PC-9 (cell line): ENCODE measurements around the gene ADTRP. TPM values are rescaled to one million over a fixed set of nuclear protein-coding genes. Genes with fewer than 3 reads are reported as not detected.
A peak's percentile ranks its signal among the peaks of the same experiment; 100 is the strongest.

Source experiments
- BruUV-seq: library from RNA; stranded (reverse); fragments of 400-500 nt; replicated peaks from 2 replicates; lab custom pipeline; 2021; lab: Mats Ljungman, UMichigan
- CTCF ChIA-PET: fragments of 300-600 bp; sonication (Branson Sonifier 250); formaldehyde crosslinking; loops from one replicate; lab custom pipeline; 2022; ENCODE audit warnings: antibody characterized with exemption; lab: Charles Lee
- POLR2A ChIA-PET: fragments of 300-600 bp; sonication (Branson Sonifier 250); formaldehyde crosslinking; loops from one replicate; lab custom pipeline; 2022; ENCODE audit warnings: antibody characterized with exemption; ENCODE audit not compliant: unreplicated experiment; lab: Charles Lee
- DNase-seq, 2 experiments: peaks; one replicate each; pipeline versions ENCODE4 v3.0.0 to v3.0.0-alpha.2; 2015 to 2022; ENCODE audit warnings: mixed read lengths in 1 of 2
- H2AFZ ChIP-seq: fragments of 200-600 bp; sonication (generic); 2 replicates; pipeline ENCODE4 v1.8.1; 2017; ENCODE audit warnings: antibody characterized with exemption
- H3F3A ChIP-seq: fragments of 200-600 bp; sonication (generic); 2 replicates; pipeline ENCODE4 v1.8.1; 2017; ENCODE audit warnings: antibody characterized with exemption, mild to moderate bottlenecking, low read depth; ENCODE audit not compliant: insufficient read depth
- H3K27ac ChIP-seq: fragments of 200-600 bp; sonication (generic); 2 replicates; pipeline ENCODE4 v1.6.1; 2016; ENCODE audit warnings: mixed run types
- H3K27me3 ChIP-seq: fragments of 200-600 bp; sonication (generic); 2 replicates; pipeline ENCODE4 v1.6.1; 2016; ENCODE audit warnings: low read depth, mixed run types; ENCODE audit not compliant: insufficient read depth
- H3K36me3 ChIP-seq: fragments of 200-600 bp; sonication (generic); 2 replicates; pipeline ENCODE4 v1.6.1; 2016; ENCODE audit warnings: low read depth, mixed run types
- H3K4me1 ChIP-seq: fragments of 200-600 bp; sonication (generic); replicated peaks from 2 replicates; pipeline ENCODE4 v1.6.1; 2016; ENCODE audit warnings: mixed run types; ENCODE audit not compliant: insufficient read depth
- H3K4me2 ChIP-seq: fragments of 200-600 bp; sonication (generic); 2 replicates; pipeline ENCODE4 v1.6.1; 2017; ENCODE audit warnings: mixed run types
- H3K4me3 ChIP-seq: fragments of 200-600 bp; sonication (generic); 2 replicates; pipeline ENCODE4 v1.6.1; 2016; ENCODE audit warnings: mixed run types
- H3K79me2 ChIP-seq: fragments of 200-600 bp; sonication (generic); 2 replicates; pipeline ENCODE4 v1.6.1; 2017; ENCODE audit warnings: low read depth, mixed run types
- H3K9me2 ChIP-seq: fragments of 200-600 bp; sonication (generic); 2 replicates; pipeline ENCODE4 v1.8.1; 2017; ENCODE audit warnings: mild to moderate bottlenecking; ENCODE audit not compliant: insufficient read depth
- H3K9me3 ChIP-seq: fragments of 200-600 bp; sonication (generic); 2 replicates; pipeline ENCODE4 v1.8.1; 2016; ENCODE audit warnings: low read depth; ENCODE audit not compliant: insufficient read depth
- H4K20me1 ChIP-seq: fragments of 200-600 bp; sonication (generic); 2 replicates; pipeline ENCODE4 v1.8.1; 2017; ENCODE audit not compliant: insufficient read depth
- EZH2 ChIP-seq: fragments of 200-600 bp; sonication (generic); IDR thresholded peaks from 2 replicates; pipeline ENCODE4 v1.8.0; 2017; ENCODE audit warnings: antibody characterized with exemption, low read depth
- intact Hi-C: fragments of 100-400 bp; cut with micrococcal nuclease; formaldehyde crosslinking; loops from one replicate; pipeline ENCODE4 v1.10.0; 2022; ENCODE audit not compliant: unreplicated experiment
- total RNA-seq: library from RNA; stranded (reverse); gene quantifications from 2 replicates; pipeline ENCODE4 v1.2.3, GENCODE V29; 2021
- TF ChIP-seq, protein P1 (sequence below): fragments of 200-600 bp; sonication (generic); conservative IDR thresholded peaks from 2 replicates; pipeline ENCODE4 v1.6.1; 2017; ENCODE audit warnings: mixed run types, antibody characterized with exemption, mild to moderate bottlenecking, moderate library complexity

ADTRP gene
- total RNA-seq, 1 experiment from 2014 or later: 4.1 TPM

DNA sequence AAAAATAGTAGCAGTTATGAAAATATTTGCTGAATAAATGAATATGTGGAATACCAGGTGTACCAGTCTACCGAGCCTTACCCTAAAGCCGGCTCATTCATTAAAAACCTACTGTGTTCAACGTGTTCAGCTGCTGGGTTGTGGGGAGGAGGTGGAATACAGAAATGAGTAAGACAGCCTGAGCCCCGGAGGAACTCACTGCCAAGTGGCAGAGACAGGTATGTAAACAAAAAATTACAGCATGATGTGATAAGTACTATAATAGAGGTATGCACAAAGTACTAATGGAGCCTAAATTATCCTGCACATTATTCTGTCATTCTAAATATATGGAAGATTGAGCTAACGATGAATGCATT is 6.8 kb upstream of the ADTRP start:
- intact Hi-C loops: no loop called here
- no peak for TF ChIP-seq EZH2
- TF ChIP-seq, protein P1, sequence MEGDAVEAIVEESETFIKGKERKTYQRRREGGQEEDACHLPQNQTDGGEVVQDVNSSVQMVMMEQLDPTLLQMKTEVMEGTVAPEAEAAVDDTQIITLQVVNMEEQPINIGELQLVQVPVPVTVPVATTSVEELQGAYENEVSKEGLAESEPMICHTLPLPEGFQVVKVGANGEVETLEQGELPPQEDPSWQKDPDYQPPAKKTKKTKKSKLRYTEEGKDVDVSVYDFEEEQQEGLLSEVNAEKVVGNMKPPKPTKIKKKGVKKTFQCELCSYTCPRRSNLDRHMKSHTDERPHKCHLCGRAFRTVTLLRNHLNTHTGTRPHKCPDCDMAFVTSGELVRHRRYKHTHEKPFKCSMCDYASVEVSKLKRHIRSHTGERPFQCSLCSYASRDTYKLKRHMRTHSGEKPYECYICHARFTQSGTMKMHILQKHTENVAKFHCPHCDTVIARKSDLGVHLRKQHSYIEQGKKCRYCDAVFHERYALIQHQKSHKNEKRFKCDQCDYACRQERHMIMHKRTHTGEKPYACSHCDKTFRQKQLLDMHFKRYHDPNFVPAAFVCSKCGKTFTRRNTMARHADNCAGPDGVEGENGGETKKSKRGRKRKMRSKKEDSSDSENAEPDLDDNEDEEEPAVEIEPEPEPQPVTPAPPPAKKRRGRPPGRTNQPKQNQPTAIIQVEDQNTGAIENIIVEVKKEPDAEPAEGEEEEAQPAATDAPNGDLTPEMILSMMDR: no peak
- Histone ChIP-seq H3K79me2 (no peaks in the 10 kb centered on the region), H2AFZ (no peak overlapping the region), H3K27me3 (no peaks in the 10 kb centered on the region), H3K4me3 (no peak overlapping the region), H3K4me1 (peaks cover 7% of the 10 kb centered on the region), H3K36me3 (no peaks in the 10 kb centered on the region), H4K20me1 (no peaks in the 10 kb centered on the region), H3K9me2 (no peaks in the 10 kb centered on the region), H3F3A (no peaks in the 10 kb centered on the region), H3K4me2 (no peak overlapping the region), H3K27ac (no peak overlapping the region), H3K9me3 (no peaks in the 10 kb centered on the region)
- BruUV-seq: no TSS peak
- POLR2A ChIA-PET: no interaction called here
- peak in 1 of 2 experiments; percentile 49 for DNase-seq
- CTCF ChIA-PET: no interaction called here

- H3K4me3 ChIP-seq: no peak overlapping the region
- H3K79me2 ChIP-seq: no peaks in the 10 kb centered on the region
- no peak for DNase-seq
- no peaks in the 10 kb centered on the region for H4K20me1 ChIP-seq
- H3F3A ChIP-seq: no peaks in the 10 kb centered on the region
- no peaks in the 10 kb centered on the region for H3K9me3 ChIP-seq
- no TSS peak for BruUV-seq
- peaks cover 9% of the 10 kb centered on the region for H3K4me1 ChIP-seq
- no peak overlapping the region for H3K27ac ChIP-seq
- no peaks in the 10 kb centered on the region for H3K36me3 ChIP-seq
- ChIA-PET POLR2A (no interaction called here), CTCF (no interaction called here)
- H3K27me3 ChIP-seq: no peaks in the 10 kb centered on the region
- H3K9me2 ChIP-seq: no peaks in the 10 kb centered on the region
- intact Hi-C loops: no loop called here
- no peak for TF ChIP-seq EZH2
- TF ChIP-seq, protein P1: no peak
- no peak overlapping the region for H2AFZ ChIP-seq
- H3K4me2 ChIP-seq: no peak overlapping the region
These were observed 5.7 kb upstream of the ADTRP start for GRCh38 chr6:11784341-11784740.

GRCh38 chr6:11783524-11784064 is 5.0 kb upstream of the ADTRP start:
- Histone ChIP-seq H3K27ac (no peak overlapping the region), H4K20me1 (no peaks in the 10 kb centered on the region), H3K4me3 (no peak overlapping the region), H3K79me2 (no peaks in the 10 kb centered on the region), H3K9me2 (no peaks in the 10 kb centered on the region), H3F3A (no peaks in the 10 kb centered on the region), H3K9me3 (no peaks in the 10 kb centered on the region), H3K36me3 (no peaks in the 10 kb centered on the region), H3K27me3 (no peaks in the 10 kb centered on the region), H3K4me2 (no peak overlapping the region), H2AFZ (peak overlapping the region; percentile 14; the same call in 1 of the 2 replicates), H3K4me1 (peaks cover 16% of the 10 kb centered on the region)
- intact Hi-C loops: no loop called here
- no peak for TF ChIP-seq EZH2
- TF ChIP-seq, protein P1: no peak
- DNase-seq: no peak
- ChIA-PET POLR2A (no interaction called here), CTCF (no interaction called here)
- BruUV-seq: no TSS peak
